Measurements from ENCODE around the gene SLC8A2.

SLC8A2 gene

DNA sequence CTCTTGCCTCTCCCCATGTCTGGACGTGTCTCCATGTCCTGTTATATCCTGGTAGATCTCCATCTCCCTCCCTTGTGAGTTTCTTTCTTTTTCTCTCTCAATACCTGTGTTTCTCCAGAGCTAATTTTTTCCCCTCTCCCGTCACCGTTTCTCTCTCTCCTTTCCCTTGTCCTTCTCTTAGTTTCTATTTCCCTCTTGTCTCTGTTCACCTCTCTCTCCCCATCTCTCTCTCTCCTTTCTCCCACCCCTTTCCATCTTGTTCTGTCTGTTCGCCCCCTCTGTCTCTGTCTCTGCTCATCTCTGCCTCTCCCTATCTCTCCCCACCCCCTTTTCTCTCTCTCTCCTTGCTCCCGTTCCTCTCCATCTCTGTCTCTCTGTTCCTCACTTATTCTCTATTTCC is 13.0 kb downstream of the SLC8A2 start:
- TF ChIP-seq, protein P1, sequence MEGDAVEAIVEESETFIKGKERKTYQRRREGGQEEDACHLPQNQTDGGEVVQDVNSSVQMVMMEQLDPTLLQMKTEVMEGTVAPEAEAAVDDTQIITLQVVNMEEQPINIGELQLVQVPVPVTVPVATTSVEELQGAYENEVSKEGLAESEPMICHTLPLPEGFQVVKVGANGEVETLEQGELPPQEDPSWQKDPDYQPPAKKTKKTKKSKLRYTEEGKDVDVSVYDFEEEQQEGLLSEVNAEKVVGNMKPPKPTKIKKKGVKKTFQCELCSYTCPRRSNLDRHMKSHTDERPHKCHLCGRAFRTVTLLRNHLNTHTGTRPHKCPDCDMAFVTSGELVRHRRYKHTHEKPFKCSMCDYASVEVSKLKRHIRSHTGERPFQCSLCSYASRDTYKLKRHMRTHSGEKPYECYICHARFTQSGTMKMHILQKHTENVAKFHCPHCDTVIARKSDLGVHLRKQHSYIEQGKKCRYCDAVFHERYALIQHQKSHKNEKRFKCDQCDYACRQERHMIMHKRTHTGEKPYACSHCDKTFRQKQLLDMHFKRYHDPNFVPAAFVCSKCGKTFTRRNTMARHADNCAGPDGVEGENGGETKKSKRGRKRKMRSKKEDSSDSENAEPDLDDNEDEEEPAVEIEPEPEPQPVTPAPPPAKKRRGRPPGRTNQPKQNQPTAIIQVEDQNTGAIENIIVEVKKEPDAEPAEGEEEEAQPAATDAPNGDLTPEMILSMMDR (IDR thresholded peaks at IDR 0.05; ENCODE audit: low read depth, low read length, missing control alignments) = no peak
- H3K4me3 ChIP-seq (ENCODE audit: low read depth, low read length) = no peak overlapping the region
- DNase-seq (ENCODE audit: low read depth) = no peak

DNA sequence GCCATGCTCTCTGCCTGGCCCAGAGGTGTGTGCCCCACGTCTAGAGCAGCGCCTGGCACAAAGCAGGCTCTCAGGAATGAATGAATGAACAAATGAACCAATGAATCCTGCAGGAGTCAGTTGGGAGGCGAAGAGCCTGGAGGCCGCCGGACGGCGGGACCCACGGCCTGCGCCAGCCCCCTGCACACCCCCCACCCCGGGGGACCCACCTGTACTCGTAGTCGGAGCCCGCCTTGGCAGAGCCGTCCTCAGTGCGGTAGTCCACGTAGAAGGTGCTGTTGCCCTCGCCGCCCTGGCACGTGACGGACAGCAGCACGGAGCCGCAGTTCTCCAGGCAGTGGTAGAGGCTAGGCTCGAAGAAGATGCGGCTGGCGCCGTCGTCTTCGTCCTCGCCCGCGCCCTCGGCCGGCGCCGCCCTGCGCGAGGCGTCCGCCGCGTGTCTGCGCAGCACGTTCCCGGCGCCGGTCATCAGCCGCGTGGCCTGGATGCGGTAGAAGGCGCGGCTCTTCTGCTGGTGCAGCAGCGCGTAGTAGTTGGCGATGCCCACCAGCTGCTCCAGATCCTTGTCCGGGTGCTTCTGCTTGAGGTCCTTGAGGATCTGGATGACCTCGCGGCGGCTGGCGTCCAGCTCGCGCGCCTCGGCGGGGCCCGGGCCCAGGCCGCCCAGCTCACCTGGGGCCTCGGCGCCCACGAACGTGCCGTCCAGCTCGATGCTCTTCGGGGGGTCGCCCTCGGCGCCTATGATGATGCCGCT is 14.8 kb downstream of the SLC8A2 start:
- TF ChIP-seq, protein P1 (IDR thresholded peaks at IDR 0.05; ENCODE audit: low read depth, low read length, missing control alignments) = no peak
- DNase-seq (ENCODE audit: low read depth) = no peak
- no peak overlapping the region for H3K4me3 ChIP-seq (ENCODE audit: low read depth, low read length)

DNA sequence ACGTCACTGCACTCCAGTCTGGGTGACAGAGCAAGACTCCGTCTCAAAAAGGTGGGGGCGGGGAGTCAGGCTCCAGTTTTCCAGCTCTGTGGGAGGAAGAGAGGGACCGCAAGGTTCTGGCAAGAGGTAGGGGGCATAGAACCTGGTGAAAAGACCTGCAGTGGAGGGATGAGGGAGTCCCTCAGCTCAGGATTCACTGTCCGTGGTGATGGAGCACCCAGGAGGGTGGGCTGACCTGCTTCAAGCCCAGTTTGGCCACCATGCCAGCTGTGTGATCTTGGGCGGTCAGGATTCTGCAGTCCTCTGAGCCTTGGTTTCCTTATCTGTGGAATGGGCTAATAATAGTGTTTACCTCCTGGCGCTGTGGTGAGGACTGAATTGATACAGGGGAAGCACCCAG is 21.2 kb downstream of the SLC8A2 start:
- DNase-seq (ENCODE audit: low read depth) = no peak
- TF ChIP-seq, protein P1 (IDR thresholded peaks at IDR 0.05; ENCODE audit: low read depth, low read length, missing control alignments) = no peak
- H3K4me3 ChIP-seq (ENCODE audit: low read depth, low read length) = no peak overlapping the region

GRCh38 chr19:47448360-47448727 is 23.3 kb downstream of the SLC8A2 start:
- no peak overlapping the region for H3K4me3 ChIP-seq (ENCODE audit: low read depth, low read length)
- DNase-seq (ENCODE audit: low read depth) = no peak
- TF ChIP-seq, protein P1 (IDR thresholded peaks at IDR 0.05; ENCODE audit: low read depth, low read length, missing control alignments) = no peak

DNA sequence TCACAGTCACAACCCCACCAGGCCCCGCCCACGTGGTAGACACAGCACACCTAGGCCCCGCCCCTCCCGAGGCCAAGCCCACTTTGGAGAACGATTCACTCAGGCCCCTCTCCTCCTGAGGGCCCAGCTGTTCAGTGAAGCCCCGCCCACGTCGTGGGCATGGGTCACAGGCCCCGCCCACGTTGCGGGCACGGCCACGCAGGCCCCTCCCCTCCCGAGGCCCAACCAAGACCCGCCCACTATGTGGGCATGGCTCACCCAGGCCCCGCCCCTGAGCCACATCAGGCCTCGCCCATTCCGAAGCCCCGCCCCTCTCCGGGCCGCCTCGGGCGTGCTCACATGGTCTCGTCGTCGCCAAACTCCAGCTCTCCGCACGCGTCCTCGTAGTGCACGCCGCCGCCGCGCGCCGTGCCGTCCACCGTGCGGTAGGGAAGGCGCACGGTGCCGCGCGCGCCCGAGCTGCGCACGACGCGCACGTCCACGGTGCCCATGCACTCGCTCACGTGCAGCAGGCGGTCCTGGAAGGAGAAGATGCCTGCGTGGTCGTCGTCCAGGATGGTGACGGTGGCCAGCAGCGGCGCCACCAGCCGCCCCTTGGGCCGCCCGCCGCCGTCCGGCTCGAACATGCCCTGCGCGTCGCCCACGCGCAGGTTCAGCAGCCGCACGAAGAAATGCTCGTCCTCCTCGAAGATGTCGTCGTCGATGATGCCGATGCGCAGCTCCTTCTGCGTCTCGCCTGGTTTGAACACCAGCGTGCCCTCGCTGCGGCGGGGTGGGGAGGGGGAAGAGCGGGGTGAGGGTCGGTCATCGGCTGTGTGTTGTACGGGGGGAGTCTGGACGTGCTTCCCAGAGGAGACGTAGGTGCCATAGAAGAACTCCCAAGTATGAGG is 24.0 kb downstream of the SLC8A2 start:
- TF ChIP-seq, protein P1 (IDR thresholded peaks at IDR 0.05; ENCODE audit: low read depth, low read length, missing control alignments) = no peak
- no peak for DNase-seq (ENCODE audit: low read depth)
- H3K4me3 ChIP-seq (ENCODE audit: low read depth, low read length) = no peak overlapping the region

DNA sequence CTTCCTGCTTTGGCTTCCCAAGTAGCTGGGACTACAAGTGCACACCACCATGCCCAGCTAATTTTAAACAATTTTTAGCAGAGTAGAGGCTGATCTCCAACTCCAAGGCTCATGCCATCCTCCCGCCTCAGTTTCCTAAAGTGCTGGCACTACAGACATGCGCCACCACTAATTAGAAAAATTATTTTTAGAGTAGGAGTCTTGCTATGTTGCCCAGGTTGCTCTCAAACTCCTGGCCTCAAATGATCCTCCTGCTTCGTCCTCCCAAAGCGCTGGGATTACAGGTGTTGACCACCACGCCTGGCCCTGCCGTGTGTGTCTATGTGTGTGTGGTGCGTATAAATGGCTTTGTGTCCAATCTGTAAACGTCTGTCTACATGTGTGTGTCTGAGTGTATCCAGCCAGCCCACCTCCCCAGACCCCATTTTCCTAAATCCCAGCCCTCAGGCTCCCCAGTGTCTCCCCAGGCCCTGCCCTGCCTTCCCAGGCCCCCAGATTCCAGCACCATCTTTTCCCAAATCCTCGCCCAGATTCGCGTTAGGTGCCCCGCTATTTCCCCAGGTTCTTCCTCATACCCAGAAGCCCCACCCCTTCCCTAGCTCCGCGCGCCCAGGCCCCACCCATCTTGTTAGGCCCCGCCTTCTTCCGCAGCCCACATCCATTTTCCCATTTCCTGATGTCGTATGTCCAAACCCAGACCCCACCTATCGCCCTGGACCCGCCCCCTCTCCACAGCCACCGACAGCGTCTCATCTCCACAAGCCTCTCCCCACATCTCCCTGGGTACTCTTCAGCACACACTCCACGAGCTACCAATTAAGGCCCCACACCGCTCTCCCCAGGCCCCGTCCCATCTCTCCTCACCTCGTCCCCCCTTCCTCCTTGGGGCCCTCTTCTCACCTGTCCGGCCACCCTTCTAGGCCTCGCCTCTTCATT is 24.9 kb downstream of the SLC8A2 start:
- no peak for DNase-seq (ENCODE audit: low read depth)
- H3K4me3 ChIP-seq (ENCODE audit: low read depth, low read length) = no peak overlapping the region
- TF ChIP-seq, protein P1 (IDR thresholded peaks at IDR 0.05; ENCODE audit: low read depth, low read length, missing control alignments) = no peak
